ENCODE measurements around the gene NLRP2B. TPM values are rescaled to one million over a fixed set of nuclear protein-coding genes. Genes with fewer than 3 reads are reported as not detected.

The NLRP2B gene
- total RNA-seq, 1 experiment from 2014 or later = not detected

Other genes with a start within 250 kb of the NLRP2B start
- gene ZXDB, start 88.2 kb downstream of the NLRP2B start, total RNA-seq (2014; rRNA removed; shearing (Covaris generic)) = 7.6 and 8.0 TPM in 2 replicates
- gene ZXDA, start 230.2 kb upstream of the NLRP2B start, total RNA-seq (2014; rRNA removed; shearing (Covaris generic)) = 3.2 and 3.8 TPM in 2 replicates